Mammary epithelial cell (primary cell): Measurements from ENCODE around the gene SQSTM1.

Experiments used
- EZH2 ChIP-seq: IDR thresholded peaks from 2 replicates; pipeline ENCODE4 v1.6.1; 2012; ENCODE audit warnings: low read length, inconsistent platforms, borderline replicate concordance
- TF ChIP-seq, protein P1 (sequence below), 2 donors: IDR thresholded peaks in 1 of 2; conservative IDR thresholded peaks in 1 of 2; 2 replicates each; pipeline ENCODE4 v1.5.1; 2011 to 2012; ENCODE audit warnings: inconsistent platforms in 2 of 2, low read length in 2 of 2, mild to moderate bottlenecking in 2 of 2, control low read depth in 1 of 2, low read depth in 1 of 2; ENCODE audit not compliant: insufficient read depth in 1 of 2; ENCODE audit errors: extremely low read depth in 1 of 2

DNA sequence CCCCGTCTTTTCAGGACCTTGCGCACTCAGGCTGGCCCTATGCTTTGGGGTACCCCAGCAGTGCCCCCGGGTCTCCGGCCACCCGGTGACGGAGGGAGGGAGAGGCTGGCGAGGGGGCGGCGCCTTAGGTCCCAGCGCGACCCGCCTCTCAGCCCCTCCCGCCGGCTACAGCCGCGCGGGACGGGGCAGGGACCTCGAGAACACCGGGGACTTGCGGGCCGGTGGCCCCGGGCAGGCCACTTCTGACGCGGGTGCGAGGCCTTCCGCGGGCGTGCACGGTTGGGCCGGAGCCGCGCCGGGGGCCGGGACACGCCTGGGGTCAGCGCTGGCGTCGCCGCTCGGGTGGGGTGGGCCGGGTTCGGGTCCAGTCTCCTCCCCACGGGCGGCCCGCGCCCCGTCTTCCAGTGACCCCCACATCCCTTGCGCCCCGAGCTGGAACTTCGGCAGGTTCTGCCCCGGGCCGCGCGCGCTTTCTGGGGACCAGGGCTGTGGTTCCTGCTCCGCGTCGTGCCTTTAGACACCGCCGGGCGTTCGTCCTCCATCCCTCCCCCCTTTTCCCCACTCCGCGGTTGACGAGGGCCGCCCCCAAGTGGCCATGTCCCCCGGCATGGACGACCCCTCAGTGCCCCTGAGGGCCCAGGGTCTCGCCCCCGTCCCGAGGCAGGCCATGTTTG, 3.8 kb upstream of the SQSTM1 start:
- no peak for TF ChIP-seq EZH2
- TF ChIP-seq, protein P1, sequence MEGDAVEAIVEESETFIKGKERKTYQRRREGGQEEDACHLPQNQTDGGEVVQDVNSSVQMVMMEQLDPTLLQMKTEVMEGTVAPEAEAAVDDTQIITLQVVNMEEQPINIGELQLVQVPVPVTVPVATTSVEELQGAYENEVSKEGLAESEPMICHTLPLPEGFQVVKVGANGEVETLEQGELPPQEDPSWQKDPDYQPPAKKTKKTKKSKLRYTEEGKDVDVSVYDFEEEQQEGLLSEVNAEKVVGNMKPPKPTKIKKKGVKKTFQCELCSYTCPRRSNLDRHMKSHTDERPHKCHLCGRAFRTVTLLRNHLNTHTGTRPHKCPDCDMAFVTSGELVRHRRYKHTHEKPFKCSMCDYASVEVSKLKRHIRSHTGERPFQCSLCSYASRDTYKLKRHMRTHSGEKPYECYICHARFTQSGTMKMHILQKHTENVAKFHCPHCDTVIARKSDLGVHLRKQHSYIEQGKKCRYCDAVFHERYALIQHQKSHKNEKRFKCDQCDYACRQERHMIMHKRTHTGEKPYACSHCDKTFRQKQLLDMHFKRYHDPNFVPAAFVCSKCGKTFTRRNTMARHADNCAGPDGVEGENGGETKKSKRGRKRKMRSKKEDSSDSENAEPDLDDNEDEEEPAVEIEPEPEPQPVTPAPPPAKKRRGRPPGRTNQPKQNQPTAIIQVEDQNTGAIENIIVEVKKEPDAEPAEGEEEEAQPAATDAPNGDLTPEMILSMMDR (conservative IDR thresholded peaks at IDR 0.05 in 1 of 2, IDR thresholded peaks at IDR 0.05 in 1 of 2; ENCODE audit: extremely low read depth in 1 of 2, insufficient read depth in 1 of 2, low read depth in 1 of 2, low read length in 2 of 2): no peak
